ELF-1 (cell line): ENCODE results near the gene RALGPS1.

ENCODE experiments used
- DNase-seq: peaks from one replicate; pipeline ENCODE4 v3.0.0-alpha.2; 2016; ENCODE audit warnings: low read depth, low spot score

Gene RALGPS1

GRCh38 chr9:127050591-127051001 is 136.0 kb downstream of the RALGPS1 start:
- DNase-seq: no peak

GRCh38 chr9:127051881-127052595 is 137.5 kb downstream of the RALGPS1 start:
- DNase-seq: no peak

- DNase-seq: no peak
Observed at GRCh38 chr9:127053057-127053821, 138.7 kb downstream of the RALGPS1 start.

GRCh38 chr9:127053960-127054359 is 139.4 kb downstream of the RALGPS1 start:
- no peak for DNase-seq

- no peak for DNase-seq
Observed at GRCh38 chr9:127055745-127056402, 141.3 kb downstream of the RALGPS1 start.

- DNase-seq: no peak
Observed at GRCh38 chr9:127056446-127056845, 141.9 kb downstream of the RALGPS1 start.

GRCh38 chr9:127058011-127058644 is 143.5 kb downstream of the RALGPS1 start:
- no peak for DNase-seq

GRCh38 chr9:127058645-127059021 is 144.1 kb downstream of the RALGPS1 start:
- no peak for DNase-seq

- DNase-seq: no peak
Observed at GRCh38 chr9:127059030-127059429, 144.4 kb downstream of the RALGPS1 start.

GRCh38 chr9:127059765-127060361 is 145.3 kb downstream of the RALGPS1 start:
- no peak for DNase-seq

- DNase-seq: no peak
Observed at GRCh38 chr9:127061411-127061810, 146.8 kb downstream of the RALGPS1 start.

- no peak for DNase-seq
Observed at GRCh38 chr9:127064335-127064734, 149.8 kb downstream of the RALGPS1 start.

GRCh38 chr9:127065592-127065991 is 151.0 kb downstream of the RALGPS1 start:
- DNase-seq: no peak

GRCh38 chr9:127066060-127066850 is 151.7 kb downstream of the RALGPS1 start:
- DNase-seq: no peak

- no peak for DNase-seq
Observed at GRCh38 chr9:127066851-127067136, 152.2 kb downstream of the RALGPS1 start.

GRCh38 chr9:127067603-127068220 is 153.1 kb downstream of the RALGPS1 start:
- peak; percentile 55 for DNase-seq

- no peak for DNase-seq
Observed at GRCh38 chr9:127074561-127075548, 160.3 kb downstream of the RALGPS1 start.

- DNase-seq: no peak
Observed at GRCh38 chr9:127075624-127076372, 161.2 kb downstream of the RALGPS1 start.
